PC-9 (cell line): Measurements from ENCODE around the gene CSNK2A1. TPM values are rescaled to one million over a fixed set of nuclear protein-coding genes. Genes with fewer than 3 reads are reported as not detected.

Experiments used
- BruUV-seq: library from RNA; stranded (reverse); fragments of 400-500 nt; replicated peaks from 2 replicates; lab custom pipeline; 2021; lab: Mats Ljungman, UMichigan
- CTCF ChIA-PET: fragments of 300-600 bp; sonication (Branson Sonifier 250); formaldehyde crosslinking; loops from one replicate; lab custom pipeline; 2022; ENCODE audit warnings: antibody characterized with exemption; lab: Charles Lee
- POLR2A ChIA-PET: fragments of 300-600 bp; sonication (Branson Sonifier 250); formaldehyde crosslinking; loops from one replicate; lab custom pipeline; 2022; ENCODE audit warnings: antibody characterized with exemption; ENCODE audit not compliant: unreplicated experiment; lab: Charles Lee
- DNase-seq, 2 experiments: peaks; one replicate each; pipeline versions ENCODE4 v3.0.0 to v3.0.0-alpha.2; 2015 to 2022; ENCODE audit warnings: mixed read lengths in 1 of 2
- H2AFZ ChIP-seq: fragments of 200-600 bp; sonication (generic); 2 replicates; pipeline ENCODE4 v1.8.1; 2017; ENCODE audit warnings: antibody characterized with exemption
- H3F3A ChIP-seq: fragments of 200-600 bp; sonication (generic); 2 replicates; pipeline ENCODE4 v1.8.1; 2017; ENCODE audit warnings: antibody characterized with exemption, mild to moderate bottlenecking, low read depth; ENCODE audit not compliant: insufficient read depth
- H3K27ac ChIP-seq: fragments of 200-600 bp; sonication (generic); 2 replicates; pipeline ENCODE4 v1.6.1; 2016; ENCODE audit warnings: mixed run types
- H3K27me3 ChIP-seq: fragments of 200-600 bp; sonication (generic); 2 replicates; pipeline ENCODE4 v1.6.1; 2016; ENCODE audit warnings: low read depth, mixed run types; ENCODE audit not compliant: insufficient read depth
- H3K36me3 ChIP-seq: fragments of 200-600 bp; sonication (generic); 2 replicates; pipeline ENCODE4 v1.6.1; 2016; ENCODE audit warnings: low read depth, mixed run types
- H3K4me1 ChIP-seq: fragments of 200-600 bp; sonication (generic); replicated peaks from 2 replicates; pipeline ENCODE4 v1.6.1; 2016; ENCODE audit warnings: mixed run types; ENCODE audit not compliant: insufficient read depth
- H3K4me2 ChIP-seq: fragments of 200-600 bp; sonication (generic); 2 replicates; pipeline ENCODE4 v1.6.1; 2017; ENCODE audit warnings: mixed run types
- H3K4me3 ChIP-seq: fragments of 200-600 bp; sonication (generic); 2 replicates; pipeline ENCODE4 v1.6.1; 2016; ENCODE audit warnings: mixed run types
- H3K79me2 ChIP-seq: fragments of 200-600 bp; sonication (generic); 2 replicates; pipeline ENCODE4 v1.6.1; 2017; ENCODE audit warnings: low read depth, mixed run types
- H3K9me2 ChIP-seq: fragments of 200-600 bp; sonication (generic); 2 replicates; pipeline ENCODE4 v1.8.1; 2017; ENCODE audit warnings: mild to moderate bottlenecking; ENCODE audit not compliant: insufficient read depth
- H3K9me3 ChIP-seq: fragments of 200-600 bp; sonication (generic); 2 replicates; pipeline ENCODE4 v1.8.1; 2016; ENCODE audit warnings: low read depth; ENCODE audit not compliant: insufficient read depth
- H4K20me1 ChIP-seq: fragments of 200-600 bp; sonication (generic); 2 replicates; pipeline ENCODE4 v1.8.1; 2017; ENCODE audit not compliant: insufficient read depth
- EZH2 ChIP-seq: fragments of 200-600 bp; sonication (generic); IDR thresholded peaks from 2 replicates; pipeline ENCODE4 v1.8.0; 2017; ENCODE audit warnings: antibody characterized with exemption, low read depth
- intact Hi-C: fragments of 100-400 bp; cut with micrococcal nuclease; formaldehyde crosslinking; loops from one replicate; pipeline ENCODE4 v1.10.0; 2022; ENCODE audit not compliant: unreplicated experiment
- total RNA-seq: library from RNA; stranded (reverse); gene quantifications from 2 replicates; pipeline ENCODE4 v1.2.3, GENCODE V29; 2021
- TF ChIP-seq, protein P1 (sequence below): fragments of 200-600 bp; sonication (generic); conservative IDR thresholded peaks from 2 replicates; pipeline ENCODE4 v1.6.1; 2017; ENCODE audit warnings: mixed run types, antibody characterized with exemption, mild to moderate bottlenecking, moderate library complexity

CSNK2A1 gene
- total RNA-seq, 1 experiment from 2014 or later, result 222 TPM

DNA sequence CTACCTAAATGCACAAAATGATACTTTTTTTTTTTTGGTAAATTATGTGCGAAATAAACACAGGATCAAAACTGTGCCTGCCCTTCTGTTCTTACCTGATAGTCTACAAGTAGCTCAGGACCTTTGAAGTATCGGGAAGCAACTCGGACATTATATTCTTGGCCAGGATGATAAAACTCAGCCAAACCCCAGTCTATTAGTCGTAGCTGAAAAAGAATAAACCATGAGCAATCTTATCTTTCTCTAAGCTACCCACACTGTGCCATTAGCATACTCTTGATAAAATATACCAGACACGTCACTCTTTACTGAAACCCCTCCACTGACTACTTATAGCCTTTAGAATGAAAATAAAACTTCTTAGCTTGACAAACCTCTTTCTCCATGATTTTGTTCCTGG is 51.4 kb downstream of the CSNK2A1 start:
- CTCF ChIA-PET, result no interaction called here
- Histone ChIP-seq H3K4me2 (no peak overlapping the region), H2AFZ (no peak overlapping the region), H3K9me2 (no peaks in the 10 kb centered on the region), H3K79me2 (no peaks in the 10 kb centered on the region), H3K27ac (no peak overlapping the region), H3F3A (peaks cover 28% of the 10 kb centered on the region), H3K4me3 (no peak overlapping the region), H3K4me1 (peaks cover 16% of the 10 kb centered on the region), H4K20me1 (peaks cover 30% of the 10 kb centered on the region), H3K36me3 (peaks cover 47% of the 10 kb centered on the region), H3K27me3 (no peaks in the 10 kb centered on the region), H3K9me3 (no peaks in the 10 kb centered on the region)
- intact Hi-C loops, result loop anchor here (5.0 kb wide), 1 partner anchor 275 kb away; the partner anchor contains the start of gene SLC52A3
- POLR2A ChIA-PET, result interaction anchor here (0.6 kb wide), 1 partner anchor 34 kb away, joined by 10 read pairs; no protein-coding TSS in a partner anchor
- BruUV-seq, result no TSS peak
- DNase-seq, result no peak
- TF ChIP-seq EZH2, result no peak
- TF ChIP-seq, protein P1, sequence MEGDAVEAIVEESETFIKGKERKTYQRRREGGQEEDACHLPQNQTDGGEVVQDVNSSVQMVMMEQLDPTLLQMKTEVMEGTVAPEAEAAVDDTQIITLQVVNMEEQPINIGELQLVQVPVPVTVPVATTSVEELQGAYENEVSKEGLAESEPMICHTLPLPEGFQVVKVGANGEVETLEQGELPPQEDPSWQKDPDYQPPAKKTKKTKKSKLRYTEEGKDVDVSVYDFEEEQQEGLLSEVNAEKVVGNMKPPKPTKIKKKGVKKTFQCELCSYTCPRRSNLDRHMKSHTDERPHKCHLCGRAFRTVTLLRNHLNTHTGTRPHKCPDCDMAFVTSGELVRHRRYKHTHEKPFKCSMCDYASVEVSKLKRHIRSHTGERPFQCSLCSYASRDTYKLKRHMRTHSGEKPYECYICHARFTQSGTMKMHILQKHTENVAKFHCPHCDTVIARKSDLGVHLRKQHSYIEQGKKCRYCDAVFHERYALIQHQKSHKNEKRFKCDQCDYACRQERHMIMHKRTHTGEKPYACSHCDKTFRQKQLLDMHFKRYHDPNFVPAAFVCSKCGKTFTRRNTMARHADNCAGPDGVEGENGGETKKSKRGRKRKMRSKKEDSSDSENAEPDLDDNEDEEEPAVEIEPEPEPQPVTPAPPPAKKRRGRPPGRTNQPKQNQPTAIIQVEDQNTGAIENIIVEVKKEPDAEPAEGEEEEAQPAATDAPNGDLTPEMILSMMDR, result no peak

DNA sequence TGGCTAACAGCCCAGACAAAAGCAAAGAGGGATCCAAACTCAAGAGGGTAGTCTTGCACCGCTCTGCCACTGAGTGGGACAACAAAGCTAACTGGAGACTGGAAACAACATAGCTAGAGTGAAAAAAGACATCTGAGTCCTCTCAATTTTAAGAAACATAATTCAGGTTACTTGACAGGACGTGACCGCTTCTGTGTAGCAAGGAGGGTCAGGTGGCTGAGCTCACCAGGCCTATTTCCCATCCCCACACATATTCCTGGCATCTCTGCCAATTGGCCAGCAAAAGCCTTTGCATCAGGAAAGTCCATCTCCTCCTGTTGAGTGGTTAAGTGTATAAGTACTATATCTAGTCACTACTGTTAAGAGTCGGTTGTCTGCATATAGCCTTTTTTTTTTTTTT is 55.9 kb downstream of the CSNK2A1 start:
- H3K9me2 ChIP-seq, result no peaks in the 10 kb centered on the region
- peaks cover 49% of the 10 kb centered on the region for H3K36me3 ChIP-seq
- peaks cover 16% of the 10 kb centered on the region for H4K20me1 ChIP-seq
- H3K4me1 ChIP-seq, result no peaks in the 10 kb centered on the region
- H3K79me2 ChIP-seq, result no peaks in the 10 kb centered on the region
- no TSS peak for BruUV-seq
- no peak for DNase-seq
- no peak overlapping the region for H3K4me2 ChIP-seq
- TF ChIP-seq, protein P1, result no peak
- POLR2A ChIA-PET, result no interaction called here
- H3K4me3 ChIP-seq, result no peak overlapping the region
- H3K27me3 ChIP-seq, result no peaks in the 10 kb centered on the region
- H3K27ac ChIP-seq, result no peak overlapping the region
- no peak overlapping the region for H2AFZ ChIP-seq
- H3F3A ChIP-seq, result peaks cover 6% of the 10 kb centered on the region
- CTCF ChIA-PET, result no interaction called here
- H3K9me3 ChIP-seq, result no peaks in the 10 kb centered on the region
- intact Hi-C loops, result no loop called here

DNA sequence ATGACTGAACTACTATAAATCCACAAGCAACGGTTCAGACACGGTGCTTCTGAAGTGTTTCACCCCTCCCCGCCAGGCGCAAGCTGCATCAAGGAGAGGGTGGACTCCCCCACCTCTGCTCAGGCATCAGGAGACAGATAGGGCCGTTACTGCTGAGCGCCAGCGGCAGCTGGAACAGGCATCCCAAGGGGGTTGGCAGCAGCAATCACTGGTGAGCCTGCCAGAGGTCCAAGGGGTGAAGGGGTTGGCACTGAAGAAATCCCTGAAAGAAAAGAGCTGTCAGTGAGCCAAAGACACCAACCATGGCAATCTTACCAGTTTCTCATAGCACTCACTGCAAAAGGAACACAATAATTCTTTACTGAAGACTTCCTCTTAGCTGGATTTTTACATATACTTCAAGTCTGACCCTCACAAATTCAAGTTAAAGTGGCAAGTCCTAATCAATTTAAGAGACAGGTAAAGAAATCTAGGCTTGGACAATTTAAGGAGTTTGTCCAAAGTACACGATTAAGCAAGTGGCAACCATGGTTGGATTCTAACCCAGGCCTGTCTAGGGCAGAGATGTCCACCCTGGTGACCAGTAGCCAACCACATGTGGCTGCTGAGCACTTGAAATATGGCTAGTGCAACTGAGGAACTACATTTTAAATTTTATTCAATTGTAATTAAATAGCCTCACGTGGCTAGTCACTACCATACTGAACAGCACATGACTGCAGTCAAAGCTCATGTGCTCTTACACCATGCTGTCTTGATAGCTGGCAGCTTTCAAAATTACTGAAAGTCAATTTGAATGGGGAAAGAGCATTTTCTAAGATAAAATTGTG is 59.6 kb downstream of the CSNK2A1 start:
- CTCF ChIA-PET, result no interaction called here
- TF ChIP-seq EZH2, result no peak
- TF ChIP-seq, protein P1, result no peak
- BruUV-seq, result no TSS peak

More for the DNA sequence above, 59.6 kb downstream of the CSNK2A1 start:
- Histone ChIP-seq H3K4me2 (no peak overlapping the region), H3K4me3 (no peak overlapping the region), H3K9me2 (no peaks in the 10 kb centered on the region), H3K9me3 (no peaks in the 10 kb centered on the region), H3K27ac (no peak overlapping the region), H3F3A (peaks cover 25% of the 10 kb centered on the region; the same call in 1 of the 2 replicates), H3K4me1 (no peaks in the 10 kb centered on the region), H4K20me1 (peaks cover 12% of the 10 kb centered on the region), H3K79me2 (no peaks in the 10 kb centered on the region), H2AFZ (no peak overlapping the region), H3K36me3 (peaks cover 32% of the 10 kb centered on the region), H3K27me3 (no peaks in the 10 kb centered on the region)
- intact Hi-C loops, result no loop called here
- DNase-seq, result no peak
- POLR2A ChIA-PET, result no interaction called here
